ENCODE measurements around the gene DHDDS. TPM values are rescaled to one million over a fixed set of nuclear protein-coding genes. Genes with fewer than 3 reads are reported as not detected.

The DHDDS gene
- total and polyA plus RNA-seq, 7 experiments from 2014 or later, result 20.7 to 58.9 (median 33.0) TPM

- H3K4me3 Mint-ChIP-seq, result no peak overlapping the region
- ChIA-PET POLR2A (interaction anchor here (0.7 to 1.3 kb wide), 2 partner anchors 15 to 23 kb away, joined by 4 to 5 read pairs; no protein-coding TSS in a partner anchor), CTCF (interaction anchor here (0.7 to 1.2 kb wide), 2 partner anchors 13 to 150 kb away, joined by 3 to 5 read pairs; no protein-coding TSS in a partner anchor)
- H3K27ac ChIP-seq (ENCODE audit: low read depth, low read length), result no peak overlapping the region
- H3K9me3 Mint-ChIP-seq, result peaks cover 0 to 2% (median 0%) of the 10 kb centered on the region in 11 donors
- peaks cover 11 to 15% of the 10 kb centered on the region in 2 donors for H3K4me1 ChIP-seq (ENCODE audit: control insufficient read depth in 2 of 2, insufficient read depth in 2 of 2, low read length in 2 of 2)
- H3K4me1 Mint-ChIP-seq, result peaks cover 14 to 26% (median 22%) of the 10 kb centered on the region in 7 donors
- H3K27me3 ChIP-seq (ENCODE audit: control insufficient read depth in 2 of 2, insufficient read depth in 2 of 2, low read length in 2 of 2), result peaks cover 0 to 4% of the 10 kb centered on the region in 2 donors
- H3K36me3 Mint-ChIP-seq, result peaks cover 0 to 8% (median 4%) of the 10 kb centered on the region in 5 donors
- no peak overlapping the region for H3K27ac Mint-ChIP-seq
- no peaks in the 10 kb centered on the region for H3K9me3 ChIP-seq (ENCODE audit: control insufficient read depth in 2 of 3, low read length in 3 of 3)
- DNase-seq (no peak), ATAC-seq (no peak)
- intact Hi-C loops (cut with micrococcal nuclease), result loop anchor here in 1 of 2 donors (5.0 kb wide), 1 partner anchor 522 kb away; the partner anchor contains the start of gene STMN1
- H3K27me3 Mint-ChIP-seq, result peaks cover 0 to 29% (median 11%) of the 10 kb centered on the region in 5 donors
- no peak overlapping the region for H3K4me3 ChIP-seq (ENCODE audit: low read length)
- no peaks in the 10 kb centered on the region for H3K36me3 ChIP-seq (ENCODE audit: control insufficient read depth in 2 of 3, insufficient read depth in 3 of 3, low read length in 3 of 3)
Measured at GRCh38 chr1:26429721-26430120, 2.4 kb upstream of the DHDDS start.

GRCh38 chr1:26432793-26433192 lies 672 bp downstream of the DHDDS start:
- peaks cover 0 to 2% (median 0%) of the 10 kb centered on the region in 11 donors for H3K9me3 Mint-ChIP-seq
- H3K36me3 Mint-ChIP-seq, result peaks cover 0 to 8% (median 4%) of the 10 kb centered on the region in 5 donors
- peak overlapping the region; percentile 92 to 99 (median 96) for H3K4me3 Mint-ChIP-seq
- Histone ChIP-seq H3K4me1 (ENCODE audit: control insufficient read depth in 2 of 2, insufficient read depth in 2 of 2, low read length in 2 of 2) (peaks cover 11 to 15% of the 10 kb centered on the region in 2 donors), H3K27ac (ENCODE audit: low read depth, low read length) (peak overlapping the region; percentile 76), H3K9me3 (ENCODE audit: control insufficient read depth in 2 of 3, low read length in 3 of 3) (no peaks in the 10 kb centered on the region), H3K4me3 (ENCODE audit: low read length) (peak overlapping the region; percentile 88), H3K36me3 (ENCODE audit: control insufficient read depth in 2 of 3, insufficient read depth in 3 of 3, low read length in 3 of 3) (peaks cover 0 to 2% (median under 1%) of the 10 kb centered on the region in 3 experiments), H3K27me3 (ENCODE audit: control insufficient read depth in 2 of 2, insufficient read depth in 2 of 2, low read length in 2 of 2) (no peaks in the 10 kb centered on the region)
- peaks cover 14 to 26% (median 22%) of the 10 kb centered on the region in 7 donors for H3K4me1 Mint-ChIP-seq
- ATAC-seq (no peak), DNase-seq (no peak)
- intact Hi-C loops (cut with micrococcal nuclease), result loop anchor here (1.0 to 5.0 kb wide), 11 partner anchors 15 to 525 kb away; partner anchors contain the start of genes HMGN2 (in 2 of the 2), PDIK1L (in 2 of the 2), CEP85 (in 1 of the 2) and PAFAH2 (in 1 of the 2)
- ChIA-PET POLR2A (interaction anchor here (0.6 to 2.0 kb wide), 14 partner anchors 14 to 468 kb away, joined by 3 to 37 read pairs (median 4); partner anchors contain the start of genes CEP85, GPATCH3 and HMGN2), CTCF (interaction anchor here (1.0 to 2.1 kb wide), 5 partner anchors 16 to 537 kb away, joined by 3 to 9 read pairs (median 5); no protein-coding TSS in a partner anchor)
- peak overlapping the region; percentile 53 to 99 (median 92) for H3K27ac Mint-ChIP-seq
- peaks cover 0 to 13% (median 0%) of the 10 kb centered on the region in 5 donors for H3K27me3 Mint-ChIP-seq

GRCh38 chr1:26434161-26434752 lies 2.1 kb downstream of the DHDDS start:
- DNase-seq (no peak), ATAC-seq (no peak)
- H3K27ac ChIP-seq (ENCODE audit: low read depth, low read length), result no peak overlapping the region
- peaks cover 11 to 15% of the 10 kb centered on the region in 2 donors for H3K4me1 ChIP-seq (ENCODE audit: control insufficient read depth in 2 of 2, insufficient read depth in 2 of 2, low read length in 2 of 2)
- Mint-ChIP-seq H3K4me3 (no peak overlapping the region), H3K9me3 (peaks cover 0 to 2% (median 0%) of the 10 kb centered on the region in 11 donors), H3K4me1 (peaks cover 16 to 26% (median 23%) of the 10 kb centered on the region in 7 donors), H3K27ac (peak overlapping the region in 1 of 9 donors; percentile 84), H3K36me3 (peaks cover 3 to 18% (median 12%) of the 10 kb centered on the region in 5 donors), H3K27me3 (peaks cover 0 to 13% (median 0%) of the 10 kb centered on the region in 5 donors)
- intact Hi-C loops (cut with micrococcal nuclease), result loop anchor here in 1 of 2 donors (5.0 kb wide), 1 partner anchor 527 kb away; the partner anchor contains the start of gene STMN1
- H3K27me3 ChIP-seq (ENCODE audit: control insufficient read depth in 2 of 2, insufficient read depth in 2 of 2, low read length in 2 of 2), result no peaks in the 10 kb centered on the region
- ChIA-PET CTCF (interaction anchor here (0.6 kb wide), 1 partner anchor 305 kb away, joined by 5 read pairs; no protein-coding TSS in a partner anchor), POLR2A (interaction anchor here (1.2 kb wide), 1 partner anchor 107 kb away, joined by 8 read pairs; no protein-coding TSS in a partner anchor)
- no peaks in the 10 kb centered on the region for H3K9me3 ChIP-seq (ENCODE audit: control insufficient read depth in 2 of 3, low read length in 3 of 3)
- no peak overlapping the region for H3K4me3 ChIP-seq (ENCODE audit: low read length)
- peaks cover 6 to 17% (median 8%) of the 10 kb centered on the region in 3 experiments for H3K36me3 ChIP-seq (ENCODE audit: control insufficient read depth in 2 of 3, insufficient read depth in 3 of 3, low read length in 3 of 3)

GRCh38 chr1:26438041-26438440 lies 5.9 kb downstream of the DHDDS start:
- no peak overlapping the region for H3K27ac Mint-ChIP-seq
- intact Hi-C loops (cut with micrococcal nuclease), result no loop called here
- H3K27ac ChIP-seq (ENCODE audit: low read depth, low read length), result no peak overlapping the region
- POLR2A ChIA-PET, result no interaction called here
- peaks cover 12 to 41% (median 22%) of the 10 kb centered on the region in 5 donors for H3K36me3 Mint-ChIP-seq
- H3K27me3 Mint-ChIP-seq, result no peaks in the 10 kb centered on the region
- ATAC-seq (no peak), DNase-seq (no peak)
- no peaks in the 10 kb centered on the region for H3K9me3 Mint-ChIP-seq
- peaks cover 4 to 19% (median 10%) of the 10 kb centered on the region in 7 donors for H3K4me1 Mint-ChIP-seq
- CTCF ChIA-PET, result interaction anchor here (0.6 kb wide), 1 partner anchor 130 kb away, joined by 3 read pairs; no protein-coding TSS in a partner anchor
- H3K4me3 ChIP-seq (ENCODE audit: low read length), result no peak overlapping the region
- no peaks in the 10 kb centered on the region for H3K27me3 ChIP-seq (ENCODE audit: control insufficient read depth in 2 of 2, insufficient read depth in 2 of 2, low read length in 2 of 2)
- H3K36me3 ChIP-seq (ENCODE audit: control insufficient read depth in 2 of 3, insufficient read depth in 3 of 3, low read length in 3 of 3), result peaks cover 19 to 46% (median 19%) of the 10 kb centered on the region in 3 experiments
- no peak overlapping the region for H3K4me3 Mint-ChIP-seq
- peaks cover 4 to 7% of the 10 kb centered on the region in 2 donors for H3K4me1 ChIP-seq (ENCODE audit: control insufficient read depth in 2 of 2, insufficient read depth in 2 of 2, low read length in 2 of 2)
- no peaks in the 10 kb centered on the region for H3K9me3 ChIP-seq (ENCODE audit: control insufficient read depth in 2 of 3, low read length in 3 of 3)

GRCh38 chr1:26440259-26440658 lies 8.1 kb downstream of the DHDDS start:
- Histone ChIP-seq H3K4me1 (ENCODE audit: control insufficient read depth in 2 of 2, insufficient read depth in 2 of 2, low read length in 2 of 2) (no peaks in the 10 kb centered on the region), H3K36me3 (ENCODE audit: control insufficient read depth in 2 of 3, insufficient read depth in 3 of 3, low read length in 3 of 3) (peaks cover 19 to 67% (median 30%) of the 10 kb centered on the region in 3 experiments), H3K4me3 (ENCODE audit: low read length) (no peak overlapping the region), H3K27me3 (ENCODE audit: control insufficient read depth in 2 of 2, insufficient read depth in 2 of 2, low read length in 2 of 2) (no peaks in the 10 kb centered on the region), H3K27ac (ENCODE audit: low read depth, low read length) (no peak overlapping the region), H3K9me3 (ENCODE audit: control insufficient read depth in 2 of 3, low read length in 3 of 3) (no peaks in the 10 kb centered on the region)
- H3K4me3 Mint-ChIP-seq, result no peak overlapping the region
- peaks cover 17 to 52% (median 26%) of the 10 kb centered on the region in 5 donors for H3K36me3 Mint-ChIP-seq
- no peak overlapping the region for H3K27ac Mint-ChIP-seq
- no peaks in the 10 kb centered on the region for H3K27me3 Mint-ChIP-seq
- no peaks in the 10 kb centered on the region for H3K9me3 Mint-ChIP-seq
- DNase-seq (no peak), ATAC-seq (no peak)
- peaks cover 0 to 8% (median 0%) of the 10 kb centered on the region in 7 donors for H3K4me1 Mint-ChIP-seq
- CTCF ChIA-PET, result no interaction called here
- POLR2A ChIA-PET, result no interaction called here
- intact Hi-C loops (cut with micrococcal nuclease), result no loop called here

GRCh38 chr1:26449868-26450267 lies 17.7 kb downstream of the DHDDS start:
- H3K4me3 ChIP-seq (ENCODE audit: low read length), result no peak overlapping the region
- H3K36me3 ChIP-seq (ENCODE audit: control insufficient read depth in 2 of 3, insufficient read depth in 3 of 3, low read length in 3 of 3), result peaks cover 0 to 51% (median 0%) of the 10 kb centered on the region in 3 experiments
- Mint-ChIP-seq H3K36me3 (peaks cover 0 to 48% (median 25%) of the 10 kb centered on the region in 5 donors), H3K4me1 (peaks cover 0 to 3% (median 0%) of the 10 kb centered on the region in 7 donors), H3K9me3 (no peaks in the 10 kb centered on the region), H3K27ac (no peak overlapping the region), H3K4me3 (no peak overlapping the region), H3K27me3 (no peaks in the 10 kb centered on the region)
- CTCF ChIA-PET, result no interaction called here
- intact Hi-C loops (cut with micrococcal nuclease), result no loop called here
- ATAC-seq (no peak), DNase-seq (no peak)
- H3K4me1 ChIP-seq (ENCODE audit: control insufficient read depth in 2 of 2, insufficient read depth in 2 of 2, low read length in 2 of 2), result no peaks in the 10 kb centered on the region
- no peaks in the 10 kb centered on the region for H3K27me3 ChIP-seq (ENCODE audit: control insufficient read depth in 2 of 2, insufficient read depth in 2 of 2, low read length in 2 of 2)
- H3K27ac ChIP-seq (ENCODE audit: low read depth, low read length), result no peak overlapping the region
- POLR2A ChIA-PET, result interaction anchor here (0.5 to 1.3 kb wide), 3 partner anchors 15 to 767 kb away, joined by 3 to 5 read pairs (median 4); no protein-coding TSS in a partner anchor
- no peaks in the 10 kb centered on the region for H3K9me3 ChIP-seq (ENCODE audit: control insufficient read depth in 2 of 3, low read length in 3 of 3)
